Urinary bladder (tissue), 4 donors: ENCODE results near the gene ZKSCAN7. TPM values are rescaled to one million over a fixed set of nuclear protein-coding genes. Genes with fewer than 3 reads are reported as not detected.
"Not testable (repeated sequence)": the region's sequence is repeated elsewhere in the genome, so short reads cannot be mapped to it uniquely, and the experiment has no call there.

ENCODE experiments used
- DNase-seq: peaks from one replicate; pipeline ENCODE4 v3.0.0-alpha.2; 2015; ENCODE audit errors: extremely low spot score
- H3K27ac ChIP-seq: one replicate; pipeline ENCODE4 v1.5.1; 2013; ENCODE audit warnings: low read depth, mild to moderate bottlenecking, moderate library complexity
- H3K36me3 ChIP-seq: one replicate; pipeline ENCODE4 v1.6.1; 2013; ENCODE audit warnings: mild to moderate bottlenecking, moderate library complexity; ENCODE audit not compliant: insufficient read depth
- H3K4me1 ChIP-seq: one replicate; pipeline ENCODE4 v1.6.1; 2013; ENCODE audit warnings: mild to moderate bottlenecking, moderate library complexity; ENCODE audit not compliant: insufficient read depth
- H3K4me3 ChIP-seq: one replicate; pipeline ENCODE4 v1.5.1; 2013; ENCODE audit warnings: low read depth, low read length
- WGBS: extraction: QIAGEN DNeasy Blood & Tissue Kit; methylation state at CpG from one replicate; pipeline ENCODE4 v1.1.7; 2013; 5-methylcytosine and 5-hydroxymethylcytosine counted together
- polyA plus RNA-seq: library from polyadenylated mRNA; stranded (reverse); fragments of 200-250 nt; gene quantifications from one replicate; pipeline ENCODE4 v1.2.3, GENCODE V29; 2013
- total RNA-seq: library from RNA; depleted of rRNA; stranded (reverse); fragments of >200 nt; gene quantifications from one replicate; pipeline ENCODE4 v1.2.3, GENCODE V29; 2014
- donor health status: healthy with polysubstance abuse.
- donor health status: healthy.

The ZKSCAN7 gene
- total and polyA plus RNA-seq, 2 donors = 3.7 to 19.5 TPM

DNA sequence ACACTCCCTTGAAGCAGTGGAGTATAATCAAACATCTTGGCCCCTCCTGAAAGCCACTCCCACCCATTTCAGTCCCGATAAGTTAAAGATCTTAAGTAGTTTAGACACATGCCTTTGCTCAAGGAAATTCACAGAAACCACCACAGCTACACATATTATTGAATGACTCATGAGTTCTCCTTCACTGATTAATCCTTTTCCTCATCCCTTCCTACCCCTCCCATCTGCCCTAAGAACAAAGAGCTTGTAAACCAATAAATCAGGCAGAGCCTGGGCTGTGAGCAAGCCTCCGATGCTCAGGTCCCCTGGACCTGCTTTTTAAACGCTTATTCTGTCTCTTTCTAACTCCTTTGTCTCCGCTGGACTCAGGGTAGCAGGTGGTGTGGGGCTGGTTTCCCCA lies 20.3 kb upstream of the ZKSCAN7 start:
- H3K27ac ChIP-seq, H3K4me1 ChIP-seq, H3K4me3 ChIP-seq, H3K36me3 ChIP-seq, DNase-seq: not testable (repeated sequence)
- 16% methylated on average over 4 of the region's 4 CpGs for WGBS

DNA sequence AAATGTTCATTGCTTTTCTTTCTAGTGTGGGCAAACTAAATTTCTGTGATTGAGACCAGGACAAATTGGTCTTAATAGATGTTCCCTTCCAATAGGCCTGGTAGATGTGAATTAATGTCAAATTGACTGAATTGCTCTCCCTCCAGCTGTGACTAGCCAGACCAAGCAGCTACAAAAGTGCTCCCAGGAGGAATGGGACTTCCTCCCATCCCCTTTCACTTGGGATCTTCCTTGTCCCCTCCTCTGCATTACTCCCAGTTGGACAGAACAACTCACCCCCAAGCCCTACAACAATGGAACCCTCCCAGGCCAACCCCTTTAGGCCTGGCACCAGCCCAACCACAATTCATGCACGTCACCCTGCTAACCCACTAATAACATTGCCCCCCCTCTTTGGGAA lies 19.6 kb upstream of the ZKSCAN7 start:
- H3K36me3 ChIP-seq = no peaks in the 10 kb centered on the region
- 14% methylated on average over 1 of the region's 1 CpG for WGBS
- no peaks in the 10 kb centered on the region for H3K4me1 ChIP-seq
- no peak overlapping the region for H3K4me3 ChIP-seq
- no peak for DNase-seq
- H3K27ac ChIP-seq = no peak overlapping the region

- H3K27ac ChIP-seq, DNase-seq, H3K36me3 ChIP-seq, H3K4me1 ChIP-seq, H3K4me3 ChIP-seq: not testable (repeated sequence)
- 69% methylated on average over 1 of the region's 1 CpG for WGBS
These were observed 10.2 kb upstream of the ZKSCAN7 start for GRCh38 chr3:44544811-44545210.

GRCh38 chr3:44555723-44556122 lies 730 bp downstream of the ZKSCAN7 start:
- no peak for DNase-seq
- no peak overlapping the region for H3K27ac ChIP-seq
- 10% methylated on average over 5 of the region's 5 CpGs for WGBS
- no peaks in the 10 kb centered on the region for H3K4me1 ChIP-seq
- H3K4me3 ChIP-seq = peak overlapping the region; percentile 55
- H3K36me3 ChIP-seq = peaks cover 3% of the 10 kb centered on the region

GRCh38 chr3:44557074-44557473 lies 2.1 kb downstream of the ZKSCAN7 start:
- peaks cover 3% of the 10 kb centered on the region for H3K36me3 ChIP-seq
- no peak for DNase-seq
- H3K27ac ChIP-seq = no peak overlapping the region
- no peaks in the 10 kb centered on the region for H3K4me1 ChIP-seq
- 94% methylated on average over 9 of the region's 9 CpGs for WGBS
- H3K4me3 ChIP-seq = no peak overlapping the region

DNA sequence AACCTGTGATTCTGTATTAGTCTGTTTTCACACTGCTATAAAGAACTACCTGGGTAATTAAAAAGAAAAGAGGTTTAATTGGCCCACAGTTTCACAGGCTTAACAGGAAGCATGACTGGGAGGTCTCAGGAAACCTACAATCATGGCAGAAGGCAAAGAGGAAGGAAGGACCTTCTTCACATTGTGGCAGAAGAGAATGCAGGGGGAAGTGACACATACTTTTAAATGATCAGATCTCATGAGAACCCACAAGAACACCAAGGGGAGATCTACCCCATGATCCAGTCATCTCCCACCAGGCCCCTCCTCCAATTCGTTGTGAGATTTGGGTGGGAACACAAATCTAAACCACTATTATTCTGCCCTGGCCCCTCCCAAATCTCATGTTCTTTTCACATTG lies 6.1 kb downstream of the ZKSCAN7 start:
- DNase-seq = no peak
- Histone ChIP-seq H3K4me3 (no peak overlapping the region), H3K4me1 (no peaks in the 10 kb centered on the region), H3K27ac (no peak overlapping the region), H3K36me3 (peaks cover 3% of the 10 kb centered on the region)
- 93% methylated on average over 1 of the region's 1 CpG for WGBS

DNA sequence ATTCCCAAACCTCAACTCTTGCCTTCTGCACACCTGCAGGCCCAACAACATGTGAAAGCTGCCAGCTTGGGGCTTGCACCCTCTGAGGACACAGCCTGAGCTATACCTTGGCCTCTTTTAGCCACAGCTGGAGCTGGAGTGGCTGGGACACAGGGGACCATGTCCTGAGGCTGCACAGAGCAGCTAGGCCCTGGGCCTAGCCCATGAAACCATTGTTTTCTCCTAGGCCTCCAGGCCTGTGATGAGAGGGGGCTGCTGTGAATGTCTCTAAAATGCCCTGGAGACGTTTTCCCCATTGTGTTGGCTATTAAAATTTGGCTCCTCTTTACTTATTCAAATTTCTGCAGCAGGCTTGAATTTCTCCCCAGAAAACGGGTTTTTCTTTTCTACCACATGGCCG lies 7.2 kb downstream of the ZKSCAN7 start:
- DNase-seq = no peak
- H3K4me3 ChIP-seq = no peak overlapping the region
- H3K4me1 ChIP-seq = no peaks in the 10 kb centered on the region
- H3K36me3 ChIP-seq = peaks cover 3% of the 10 kb centered on the region
- 94% methylated on average over 3 of the region's 3 CpGs for WGBS
- H3K27ac ChIP-seq = no peak overlapping the region

DNA sequence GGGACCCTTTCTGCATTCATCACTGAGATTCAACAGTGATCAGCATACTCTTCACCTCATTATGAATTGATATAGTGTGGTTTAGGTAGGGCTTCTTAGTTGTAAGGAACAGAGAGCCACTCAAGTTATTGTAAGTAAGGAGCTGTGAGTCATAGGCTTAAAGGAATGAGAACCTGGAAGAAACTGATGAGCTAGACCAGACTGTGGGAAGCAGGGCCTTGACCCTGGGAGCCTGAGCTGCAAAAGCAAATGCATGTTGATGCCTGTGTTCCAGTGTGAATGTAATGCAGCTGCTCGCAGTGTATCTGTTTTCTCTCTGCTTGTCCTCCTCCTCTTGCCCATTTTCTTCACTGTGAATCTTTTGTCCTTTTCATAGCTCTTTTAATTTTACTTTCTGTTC lies 13.6 kb downstream of the ZKSCAN7 start:
- no peak overlapping the region for H3K27ac ChIP-seq
- DNase-seq = no peak
- peaks cover 12% of the 10 kb centered on the region for H3K36me3 ChIP-seq
- no peaks in the 10 kb centered on the region for H3K4me1 ChIP-seq
- WGBS = 95% methylated on average over 1 of the region's 1 CpG
- H3K4me3 ChIP-seq = no peak overlapping the region

GRCh38 chr3:44571024-44571423 lies 16.0 kb downstream of the ZKSCAN7 start:
- WGBS = 87% methylated on average over 4 of the region's 4 CpGs
- H3K36me3 ChIP-seq = peaks cover 12% of the 10 kb centered on the region

GRCh38 chr3:44576613-44577012 lies 21.6 kb downstream of the ZKSCAN7 start:
- no peak overlapping the region for H3K4me3 ChIP-seq
- H3K4me1 ChIP-seq = no peaks in the 10 kb centered on the region
- DNase-seq = no peak
- no peak overlapping the region for H3K27ac ChIP-seq
- H3K36me3 ChIP-seq = peaks cover 2% of the 10 kb centered on the region

More at GRCh38 chr3:44571024-44571423, 16.0 kb downstream of the ZKSCAN7 start:
- H3K4me3 ChIP-seq = no peak overlapping the region
- H3K27ac ChIP-seq = no peak overlapping the region
- no peak for DNase-seq
- no peaks in the 10 kb centered on the region for H3K4me1 ChIP-seq

DNA sequence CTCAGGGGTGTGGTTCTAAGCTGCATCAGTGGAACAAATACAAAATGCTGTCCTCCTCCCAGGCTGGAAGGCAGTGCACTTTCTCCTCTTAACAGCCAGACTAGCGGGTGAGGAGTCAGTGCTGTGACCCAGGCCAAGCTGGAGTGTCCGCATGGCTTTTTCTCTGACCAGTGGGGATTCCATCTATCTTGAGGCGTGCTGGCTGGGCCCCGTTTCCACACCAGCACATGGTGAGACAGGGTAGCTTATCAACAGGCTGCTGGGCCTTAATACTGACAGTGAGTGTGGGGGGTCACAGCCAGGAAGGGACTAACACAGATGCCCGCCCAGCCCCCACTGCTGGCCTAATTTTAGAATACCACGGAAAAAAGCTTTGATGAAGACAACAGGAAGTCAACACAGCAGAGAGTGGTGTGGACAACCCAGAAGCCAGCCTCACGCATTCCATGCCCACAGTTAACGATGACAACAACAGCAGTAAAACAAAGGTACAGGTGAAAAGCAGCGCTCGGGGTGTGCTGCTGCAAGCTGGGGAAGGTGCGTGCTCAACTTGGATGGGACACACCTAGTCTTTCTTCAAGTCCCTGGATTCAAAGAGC lies 22.5 kb downstream of the ZKSCAN7 start:
- not testable (repeated sequence) for H3K4me1 ChIP-seq, H3K27ac ChIP-seq, DNase-seq, H3K4me3 ChIP-seq, H3K36me3 ChIP-seq
- WGBS = 87% methylated on average over 11 of the region's 11 CpGs

GRCh38 chr3:44578316-44578715 lies 23.3 kb downstream of the ZKSCAN7 start:
- not testable (repeated sequence) for H3K27ac ChIP-seq, DNase-seq, H3K36me3 ChIP-seq, H3K4me3 ChIP-seq, H3K4me1 ChIP-seq
- 98% methylated on average over 22 of the region's 22 CpGs for WGBS

GRCh38 chr3:44578924-44579515 lies 24.0 kb downstream of the ZKSCAN7 start:
- not testable (repeated sequence) for DNase-seq, H3K27ac ChIP-seq, H3K4me3 ChIP-seq, H3K36me3 ChIP-seq, H3K4me1 ChIP-seq
- 97% methylated on average over 37 of the region's 37 CpGs for WGBS

DNA sequence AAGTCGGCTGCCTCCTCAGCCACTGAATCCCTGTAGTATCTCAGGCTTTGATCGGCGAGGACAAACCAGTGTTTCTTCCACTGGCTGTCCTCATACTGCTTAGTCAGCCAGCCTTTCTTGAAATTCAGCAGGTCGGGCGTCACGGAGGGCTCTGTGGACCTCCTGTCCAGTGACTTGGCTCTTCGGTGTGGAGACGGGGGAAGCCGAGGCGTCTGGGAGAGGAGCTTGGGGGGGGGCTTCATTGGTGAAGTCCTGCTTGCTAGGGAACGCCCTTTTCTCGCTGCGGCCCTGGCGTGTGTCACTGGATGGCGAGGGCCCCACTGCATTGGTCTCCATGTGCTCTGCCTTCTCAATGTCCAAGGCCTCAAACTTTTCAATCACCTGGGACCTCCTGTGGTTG lies 24.8 kb downstream of the ZKSCAN7 start:
- not testable (repeated sequence) for DNase-seq, H3K4me1 ChIP-seq, H3K27ac ChIP-seq, H3K36me3 ChIP-seq, H3K4me3 ChIP-seq
- 97% methylated on average over 15 of the region's 15 CpGs for WGBS
